HG02981 (cell line): ENCODE data around the gene TJP3.

Experiments used
- ATAC-seq: cut with Tn5 transposase; IDR thresholded peaks from one replicate; pipeline ENCODE4 v1.9.1; 2021; ENCODE audit warnings: mild to moderate bottlenecking, moderate library complexity; ENCODE audit not compliant: unreplicated experiment

TJP3 gene

GRCh38 chr19:3782903-3783302 lies 74.7 kb downstream of the TJP3 start:
- no peak for ATAC-seq

DNA sequence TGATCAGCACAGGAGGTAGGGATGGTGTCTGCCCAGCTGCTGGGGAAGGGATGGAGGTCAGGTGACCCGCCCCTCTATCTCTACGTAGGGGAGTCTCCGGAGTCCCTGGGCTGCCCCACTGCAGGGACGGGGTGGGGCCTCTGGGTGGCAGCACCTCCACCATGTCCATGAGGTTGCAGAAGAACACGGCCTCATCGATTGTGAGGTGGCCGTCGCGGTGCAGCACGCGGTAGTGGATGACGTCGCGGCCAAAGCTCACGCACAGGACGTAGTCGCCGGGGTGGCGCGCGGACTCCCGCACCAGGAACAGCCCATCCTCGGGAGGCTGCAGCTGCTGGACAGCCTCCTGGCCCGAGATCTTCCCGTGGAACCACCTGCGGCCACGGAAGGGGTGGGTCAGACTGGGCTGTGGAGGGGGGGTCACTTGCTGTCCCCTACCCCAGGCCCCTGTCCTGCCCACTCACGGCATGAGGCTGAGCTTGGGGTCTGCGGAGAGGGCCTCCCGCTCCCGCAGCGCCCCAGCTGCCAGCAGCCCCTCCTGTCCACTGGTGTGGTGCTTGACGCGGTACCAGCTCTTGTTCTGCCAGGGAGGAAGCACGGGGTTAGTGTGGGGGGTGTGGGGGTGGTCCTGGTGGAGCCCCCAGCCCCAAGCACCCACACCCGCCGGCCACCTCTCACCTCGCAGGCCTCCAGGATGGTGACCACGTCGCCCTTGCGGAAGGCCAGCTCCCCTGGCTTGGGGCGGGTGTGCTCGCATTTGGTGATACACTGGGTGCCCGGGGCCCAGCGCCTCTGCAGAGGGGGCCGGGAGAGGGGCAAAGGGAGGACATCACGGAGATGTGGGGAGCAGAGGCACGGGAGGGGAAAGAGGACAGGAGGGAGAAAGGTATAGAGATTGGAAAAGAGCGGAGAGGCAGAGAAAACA lies 75.7 kb downstream of the TJP3 start:
- ATAC-seq: no peak

DNA sequence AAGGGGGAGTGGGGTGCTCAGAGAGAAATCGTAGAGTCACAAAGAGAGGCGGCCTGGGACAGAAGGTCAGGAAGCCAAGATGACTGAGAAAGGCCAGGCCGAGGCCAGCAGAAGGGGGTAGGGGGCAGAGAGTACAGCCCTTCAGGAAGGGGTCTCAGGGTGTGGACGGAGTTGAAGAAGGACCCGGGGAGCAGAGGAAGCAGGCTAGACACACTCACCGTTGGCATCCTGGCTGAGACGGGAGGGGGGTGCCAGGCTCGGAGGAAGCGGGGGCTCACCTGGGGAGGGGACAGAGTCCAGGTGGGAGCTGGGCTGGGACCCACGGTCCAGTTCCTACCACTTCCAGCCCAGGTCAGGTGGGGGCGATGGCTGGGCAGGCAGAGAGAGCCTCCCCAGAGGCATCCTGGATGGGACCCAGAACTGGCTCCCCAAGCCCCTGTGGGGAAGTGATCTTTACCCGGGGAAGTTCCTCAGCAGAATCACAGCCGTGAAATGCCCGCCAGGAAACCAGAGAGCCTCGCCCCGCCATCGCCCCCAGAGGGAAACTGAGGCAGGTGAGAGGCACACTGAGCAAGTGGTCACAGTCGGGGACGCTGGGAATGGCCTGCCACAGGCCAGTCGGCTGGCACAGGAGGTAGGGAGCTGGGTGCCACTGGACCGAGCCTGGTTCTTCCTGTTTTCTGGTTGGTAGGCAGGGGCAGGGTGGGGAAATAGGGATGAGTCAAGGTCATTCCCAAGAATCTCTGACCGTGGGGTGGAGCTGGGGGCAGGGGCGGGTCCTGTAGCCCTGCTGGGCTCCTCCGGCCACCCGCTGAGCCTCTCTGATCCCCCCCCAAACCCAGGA lies 76.6 kb downstream of the TJP3 start:
- no peak for ATAC-seq

- no peak for ATAC-seq
Measured at GRCh38 chr19:3785451-3785937, 77.3 kb downstream of the TJP3 start.

DNA sequence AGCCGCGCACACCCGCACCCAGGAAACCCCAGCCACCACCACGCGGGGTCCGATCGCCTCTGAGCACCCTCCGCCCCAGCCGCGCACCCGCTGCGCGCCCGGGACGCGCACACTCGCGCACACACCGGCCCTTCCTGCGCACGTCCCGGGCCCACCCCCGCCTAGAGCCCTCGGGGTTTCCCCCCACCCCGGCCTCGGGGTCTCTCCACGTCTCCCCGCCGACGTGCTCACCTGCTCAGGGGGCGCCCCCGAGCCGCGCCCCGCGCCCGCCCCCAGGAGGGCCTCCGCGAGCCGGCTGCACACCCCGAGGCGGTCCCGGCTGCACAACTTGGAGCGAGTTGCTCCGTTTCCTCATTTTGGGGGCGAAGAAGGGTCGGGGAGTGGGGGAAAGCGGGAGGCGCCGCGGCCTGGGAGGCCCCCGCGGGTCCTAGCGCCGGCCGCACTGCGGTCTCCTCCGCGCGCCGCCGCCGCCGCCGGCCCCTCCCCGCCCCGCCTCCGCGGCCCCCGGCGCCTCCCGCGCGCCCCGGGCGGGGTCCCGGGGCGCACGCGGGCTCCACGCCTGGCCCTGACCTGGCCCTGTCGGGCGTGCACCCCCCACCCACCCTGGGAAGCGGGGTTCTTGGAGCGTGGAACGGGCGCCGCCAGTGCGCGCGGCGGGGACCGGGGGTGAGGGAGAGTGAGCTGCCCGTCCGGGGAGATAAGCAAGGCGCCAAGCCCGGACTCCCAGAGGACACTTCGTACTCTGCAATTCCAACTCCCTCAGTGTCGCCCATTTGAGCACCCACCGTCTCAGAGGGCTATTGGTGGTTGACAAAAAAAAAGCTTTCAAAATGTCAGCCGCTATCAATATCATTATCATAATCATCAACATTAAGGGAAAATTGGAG lies 78.0 kb downstream of the TJP3 start, which contains the start of gene MATK:
MATK (minus strand) TSS at position 444 of the 887 bp plus-strand sequence. CDS start 1,246 bp downstream, outside the sequence.
- ATAC-seq: no peak

GRCh38 chr19:3788996-3789778 lies 81.0 kb downstream of the TJP3 start:
- ATAC-seq: no peak

GRCh38 chr19:3790209-3790734 lies 82.1 kb downstream of the TJP3 start:
- ATAC-seq: no peak

DNA sequence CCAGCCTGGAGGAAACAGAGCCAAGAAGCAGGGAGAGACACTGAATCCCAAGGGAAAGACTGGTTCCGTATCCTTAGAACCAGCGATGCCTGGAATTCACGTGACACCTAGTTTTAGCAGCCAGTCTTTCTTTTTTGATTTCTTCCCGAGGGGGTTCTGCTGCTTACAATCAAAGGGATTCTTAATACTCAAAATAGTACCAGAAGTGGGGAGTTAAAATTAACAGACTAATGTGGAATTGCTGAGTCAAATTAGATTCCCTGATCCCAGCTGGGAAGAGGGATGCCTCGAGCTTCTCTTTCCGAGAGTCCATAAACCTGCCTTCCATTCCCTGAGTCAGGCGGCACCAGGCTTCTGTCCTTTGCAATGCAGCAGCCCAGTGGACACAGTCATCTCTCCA lies 82.8 kb downstream of the TJP3 start:
- ATAC-seq: no peak

- ATAC-seq: no peak
Measured at GRCh38 chr19:3792114-3792513, 83.9 kb downstream of the TJP3 start.

GRCh38 chr19:3793799-3794198 lies 85.6 kb downstream of the TJP3 start:
- no peak for ATAC-seq

GRCh38 chr19:3796358-3796757 lies 88.2 kb downstream of the TJP3 start:
- no peak for ATAC-seq

DNA sequence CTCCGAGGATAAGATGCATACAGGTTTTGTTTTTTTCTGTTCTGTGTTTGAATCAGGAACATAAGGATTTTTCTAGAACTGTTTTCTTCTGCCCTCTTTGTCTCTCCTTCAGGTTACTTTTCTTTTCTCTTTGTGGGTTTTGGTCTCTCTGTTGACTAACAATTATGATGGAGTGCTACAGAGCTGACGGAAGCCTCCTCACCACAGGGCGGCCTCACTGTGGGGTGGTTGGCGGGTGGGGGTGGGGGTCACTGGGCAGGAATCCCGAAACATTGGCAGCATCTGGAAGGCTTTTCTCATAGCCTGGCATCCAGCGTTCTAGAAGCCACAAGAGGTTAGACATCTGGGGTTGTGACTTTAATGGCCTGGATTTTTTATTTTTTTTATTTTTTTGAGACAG lies 90.0 kb downstream of the TJP3 start:
- no peak for ATAC-seq
